ENCODE data around the gene ZNF821. TPM values are rescaled to one million over a fixed set of nuclear protein-coding genes. Genes with fewer than 3 reads are reported as not detected.

ZNF821 gene
- total and polyA plus RNA-seq, 2 of the 8 experiments (the other 6 are each of a cell fraction or from before 2014, with no cell fraction given) = 9.5 to 14.1 TPM

DNA sequence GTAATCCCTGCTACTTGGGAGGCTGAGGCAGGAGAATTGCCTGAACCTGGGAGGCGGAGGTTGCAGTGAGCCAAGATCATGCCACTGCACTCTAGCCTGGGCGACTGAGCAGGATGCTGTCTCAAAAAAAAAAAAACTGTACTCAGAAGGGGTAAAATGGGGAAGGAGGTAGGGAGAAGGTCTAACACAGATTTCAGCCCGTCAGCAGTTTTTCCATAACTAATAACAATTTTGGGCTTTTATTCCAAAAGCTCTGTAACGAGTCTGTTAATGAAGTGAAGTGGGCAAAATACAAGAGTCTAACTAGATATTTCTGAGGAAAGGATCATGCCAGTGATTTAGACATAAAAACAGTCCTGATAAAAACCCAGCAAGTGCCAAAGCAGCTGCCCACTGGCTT lies 10.8 kb downstream of the ZNF821 start (continued):
- TF ChIP-seq, protein P1, sequence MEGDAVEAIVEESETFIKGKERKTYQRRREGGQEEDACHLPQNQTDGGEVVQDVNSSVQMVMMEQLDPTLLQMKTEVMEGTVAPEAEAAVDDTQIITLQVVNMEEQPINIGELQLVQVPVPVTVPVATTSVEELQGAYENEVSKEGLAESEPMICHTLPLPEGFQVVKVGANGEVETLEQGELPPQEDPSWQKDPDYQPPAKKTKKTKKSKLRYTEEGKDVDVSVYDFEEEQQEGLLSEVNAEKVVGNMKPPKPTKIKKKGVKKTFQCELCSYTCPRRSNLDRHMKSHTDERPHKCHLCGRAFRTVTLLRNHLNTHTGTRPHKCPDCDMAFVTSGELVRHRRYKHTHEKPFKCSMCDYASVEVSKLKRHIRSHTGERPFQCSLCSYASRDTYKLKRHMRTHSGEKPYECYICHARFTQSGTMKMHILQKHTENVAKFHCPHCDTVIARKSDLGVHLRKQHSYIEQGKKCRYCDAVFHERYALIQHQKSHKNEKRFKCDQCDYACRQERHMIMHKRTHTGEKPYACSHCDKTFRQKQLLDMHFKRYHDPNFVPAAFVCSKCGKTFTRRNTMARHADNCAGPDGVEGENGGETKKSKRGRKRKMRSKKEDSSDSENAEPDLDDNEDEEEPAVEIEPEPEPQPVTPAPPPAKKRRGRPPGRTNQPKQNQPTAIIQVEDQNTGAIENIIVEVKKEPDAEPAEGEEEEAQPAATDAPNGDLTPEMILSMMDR (IDR thresholded peaks at IDR 0.05; ENCODE audit: control extremely low read depth in 1 of 3, insufficient read depth in 1 of 3, low read depth in 1 of 3, low read length in 3 of 3) = no peak
- TF ChIP-seq TBP (IDR thresholded peaks at IDR 0.05; ENCODE audit: low read depth, low read length) (no peak), YY1 (IDR thresholded peaks at IDR 0.05; ENCODE audit: low read depth, low read length) (no peak)
